HepG2 (cell line): ENCODE data around the gene GFOD1.

Source experiments
- ARNTL ChIP-seq: sonication (generic); formaldehyde crosslinking; IDR thresholded peaks from 2 replicates; pipeline ENCODE4 v1.4.0; 2020; ENCODE audit warnings: mild to moderate bottlenecking, missing genetic modification reagents
- CEBPB ChIP-seq: IDR thresholded peaks from 2 replicates; pipeline ENCODE4 v1.6.1; 2011; ENCODE audit warnings: low read depth, low read length, improper control_type of control experiment, borderline replicate concordance
- ZBTB49 ChIP-seq: sonication (generic); formaldehyde crosslinking; IDR thresholded peaks from 2 replicates; pipeline ENCODE4 v1.4.0; 2020; ENCODE audit warnings: missing genetic modification reagents, borderline replicate concordance
- ZSCAN21 ChIP-seq: sonication (generic); formaldehyde crosslinking; IDR thresholded peaks from 2 replicates; pipeline ENCODE4 v1.8.0; 2022; ENCODE audit warnings: mild to moderate bottlenecking, missing genetic modification reagents, moderate library complexity, borderline replicate concordance
- TF ChIP-seq, protein P1 (sequence below): sonication (generic); formaldehyde crosslinking; IDR thresholded peaks from 2 replicates; pipeline ENCODE4 v1.8.1; 2022; ENCODE audit warnings: low read depth, mild to moderate bottlenecking, missing genetic modification reagents
- TF ChIP-seq, protein P2 (sequence below), 2 experiments: IDR thresholded peaks; 2 replicates each; pipeline ENCODE4 v1.6.1; 2011 to 2012; ENCODE audit warnings: low read length in 2 of 2, borderline replicate concordance in 1 of 2, low read depth in 1 of 2, mild to moderate bottlenecking in 1 of 2, moderate library complexity in 1 of 2

- TF ChIP-seq, protein P1, sequence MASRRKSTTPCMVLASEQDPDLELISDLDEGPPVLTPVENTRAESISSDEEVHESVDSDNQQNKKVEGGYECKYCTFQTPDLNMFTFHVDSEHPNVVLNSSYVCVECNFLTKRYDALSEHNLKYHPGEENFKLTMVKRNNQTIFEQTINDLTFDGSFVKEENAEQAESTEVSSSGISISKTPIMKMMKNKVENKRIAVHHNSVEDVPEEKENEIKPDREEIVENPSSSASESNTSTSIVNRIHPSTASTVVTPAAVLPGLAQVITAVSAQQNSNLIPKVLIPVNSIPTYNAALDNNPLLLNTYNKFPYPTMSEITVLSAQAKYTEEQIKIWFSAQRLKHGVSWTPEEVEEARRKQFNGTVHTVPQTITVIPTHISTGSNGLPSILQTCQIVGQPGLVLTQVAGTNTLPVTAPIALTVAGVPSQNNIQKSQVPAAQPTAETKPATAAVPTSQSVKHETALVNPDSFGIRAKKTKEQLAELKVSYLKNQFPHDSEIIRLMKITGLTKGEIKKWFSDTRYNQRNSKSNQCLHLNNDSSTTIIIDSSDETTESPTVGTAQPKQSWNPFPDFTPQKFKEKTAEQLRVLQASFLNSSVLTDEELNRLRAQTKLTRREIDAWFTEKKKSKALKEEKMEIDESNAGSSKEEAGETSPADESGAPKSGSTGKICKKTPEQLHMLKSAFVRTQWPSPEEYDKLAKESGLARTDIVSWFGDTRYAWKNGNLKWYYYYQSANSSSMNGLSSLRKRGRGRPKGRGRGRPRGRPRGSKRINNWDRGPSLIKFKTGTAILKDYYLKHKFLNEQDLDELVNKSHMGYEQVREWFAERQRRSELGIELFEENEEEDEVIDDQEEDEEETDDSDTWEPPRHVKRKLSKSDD (CRISPR knock-in tag): no peak
- TF ChIP-seq ZBTB49 (CRISPR knock-in tag) (no peak), ARNTL (no peak), CEBPB (no peak), ZSCAN21 (CRISPR knock-in tag) (no peak)
- TF ChIP-seq, protein P2, sequence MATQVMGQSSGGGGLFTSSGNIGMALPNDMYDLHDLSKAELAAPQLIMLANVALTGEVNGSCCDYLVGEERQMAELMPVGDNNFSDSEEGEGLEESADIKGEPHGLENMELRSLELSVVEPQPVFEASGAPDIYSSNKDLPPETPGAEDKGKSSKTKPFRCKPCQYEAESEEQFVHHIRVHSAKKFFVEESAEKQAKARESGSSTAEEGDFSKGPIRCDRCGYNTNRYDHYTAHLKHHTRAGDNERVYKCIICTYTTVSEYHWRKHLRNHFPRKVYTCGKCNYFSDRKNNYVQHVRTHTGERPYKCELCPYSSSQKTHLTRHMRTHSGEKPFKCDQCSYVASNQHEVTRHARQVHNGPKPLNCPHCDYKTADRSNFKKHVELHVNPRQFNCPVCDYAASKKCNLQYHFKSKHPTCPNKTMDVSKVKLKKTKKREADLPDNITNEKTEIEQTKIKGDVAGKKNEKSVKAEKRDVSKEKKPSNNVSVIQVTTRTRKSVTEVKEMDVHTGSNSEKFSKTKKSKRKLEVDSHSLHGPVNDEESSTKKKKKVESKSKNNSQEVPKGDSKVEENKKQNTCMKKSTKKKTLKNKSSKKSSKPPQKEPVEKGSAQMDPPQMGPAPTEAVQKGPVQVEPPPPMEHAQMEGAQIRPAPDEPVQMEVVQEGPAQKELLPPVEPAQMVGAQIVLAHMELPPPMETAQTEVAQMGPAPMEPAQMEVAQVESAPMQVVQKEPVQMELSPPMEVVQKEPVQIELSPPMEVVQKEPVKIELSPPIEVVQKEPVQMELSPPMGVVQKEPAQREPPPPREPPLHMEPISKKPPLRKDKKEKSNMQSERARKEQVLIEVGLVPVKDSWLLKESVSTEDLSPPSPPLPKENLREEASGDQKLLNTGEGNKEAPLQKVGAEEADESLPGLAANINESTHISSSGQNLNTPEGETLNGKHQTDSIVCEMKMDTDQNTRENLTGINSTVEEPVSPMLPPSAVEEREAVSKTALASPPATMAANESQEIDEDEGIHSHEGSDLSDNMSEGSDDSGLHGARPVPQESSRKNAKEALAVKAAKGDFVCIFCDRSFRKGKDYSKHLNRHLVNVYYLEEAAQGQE (IDR thresholded peaks at IDR 0.05; ENCODE audit: borderline replicate concordance in 1 of 2, low read depth in 1 of 2, low read length in 2 of 2): no peak
Measured at GRCh38 chr6:13429406-13429753, 58.0 kb downstream of the GFOD1 start.
